ENCODE data around the gene SWI5. TPM values are rescaled to one million over a fixed set of nuclear protein-coding genes. Genes with fewer than 3 reads are reported as not detected.
A peak's percentile ranks its signal among the peaks of the same experiment; 100 is the strongest.

The SWI5 gene
- total and polyA plus RNA-seq, 9 of the 15 experiments (the other 6 are each of a cell fraction or from before 2014, with no cell fraction given) = 62.8 to 133 (median 95.9) TPM

- H3K36me3 ChIP-seq (ENCODE audit: control insufficient read depth, insufficient read depth, low read length) = no peaks in the 10 kb centered on the region
- ATAC-seq (no peak), DNase-seq (ENCODE audit: extremely low read depth in 1 of 4, low spot score in 3 of 4) (peak in 2 of 4 experiments; percentile 48 to 50), FAIRE-seq (no peak)
- H3K27me3 ChIP-seq (ENCODE audit: control insufficient read depth in 2 of 2, insufficient read depth in 2 of 2, low read length in 2 of 2) = no peaks in the 10 kb centered on the region
- intact Hi-C loops (cut with micrococcal nuclease) = no loop called here
- no peaks in the 10 kb centered on the region for H3K9me1 ChIP-seq (ENCODE audit: control insufficient read depth, insufficient read depth, low read length)
- H3K27ac ChIP-seq (ENCODE audit: extremely low read depth, low read depth, low read length) = no peak overlapping the region
- ChIA-PET POLR2A (interaction anchor here (0.6 to 1.4 kb wide), 3 partner anchors 10 to 57 kb away, joined by 3 read pairs; no protein-coding TSS in a partner anchor), CTCF (ENCODE audit: low intra/inter-chr PET ratio) (no interaction called here)
- H3K4me1 ChIP-seq (replicated peaks in 1 of 2; ENCODE audit: control insufficient read depth in 2 of 2, insufficient read depth in 2 of 2, low read length in 2 of 2) = peaks cover 23 to 46% of the 10 kb centered on the region in 2 experiments
- no peaks in the 10 kb centered on the region for H4K20me1 ChIP-seq (replicated peaks; ENCODE audit: control insufficient read depth, insufficient read depth, low read length)
- H2AFZ ChIP-seq (ENCODE audit: low read depth, low read length) = no peak overlapping the region
- H3K4me3 ChIP-seq = no peak overlapping the region
- BruUV-seq (replicated peaks) = no TSS peak
- H3K79me2 ChIP-seq (ENCODE audit: control insufficient read depth, insufficient read depth, low read length) = no peaks in the 10 kb centered on the region
- H3K9me3 ChIP-seq (replicated peaks; ENCODE audit: control insufficient read depth, insufficient read depth, low read depth, low read length) = no peaks in the 10 kb centered on the region
- H3K9ac ChIP-seq (ENCODE audit: insufficient read depth in 1 of 2, low read depth in 2 of 2, low read length in 2 of 2) = peak overlapping the region in 1 of 2 experiments; percentile 59; a peak in 2 of 4 replicates
- no peak overlapping the region for H3K4me2 ChIP-seq (ENCODE audit: insufficient read depth, low read length)
- whole genome bisulfite sequencing (ENCODE audit: insufficient coverage, low coverage, missing lambda C conversion rate) = 36% methylated on average over 13 of the region's 13 CpGs
- in situ Hi-C loops (cut with MboI) = loop anchor here (10.0 kb wide), 1 partner anchor 451 kb away; no protein-coding TSS in a partner anchor
- TF ChIP-seq MEF2A (IDR thresholded peaks at IDR 0.05; ENCODE audit: control insufficient read depth, low read depth, low read length) (no peak), TARDBP (IDR thresholded peaks at IDR 0.05) (no peak), NCOA1 (IDR thresholded peaks at IDR 0.05; ENCODE audit: low read depth) (no peak), E2F5 (CRISPR knock-in tag; IDR thresholded peaks at IDR 0.05) (no peak), PRPF4 (IDR thresholded peaks at IDR 0.05; ENCODE audit: insufficient read depth, low read depth, low read length, poor library complexity, severe bottlenecking) (no peak), TSC22D4 (tag; IDR thresholded peaks at IDR 0.05) (peak; percentile 74; the same call in 1 of the 2 replicates), SMAD3 (CRISPR knock-in tag; conservative IDR thresholded peaks at IDR 0.05) (no peak), TAF15 (IDR thresholded peaks at IDR 0.05; ENCODE audit: low read depth, low read length) (no peak), E4F1 (CRISPR knock-in tag; IDR thresholded peaks at IDR 0.05; ENCODE audit: borderline replicate concordance) (no peak), SNAPC5 (CRISPR knock-in tag; IDR thresholded peaks at IDR 0.05) (no peak), TFE3 (CRISPR knock-in tag; IDR thresholded peaks at IDR 0.05) (peak; percentile 27; the same call in 1 of the 2 replicates), BHLHE40 (IDR thresholded peaks at IDR 0.05; ENCODE audit: low read length) (peak; percentile 56), ZNF398 (CRISPR knock-in tag; IDR thresholded peaks at IDR 0.05) (no peak)
Measured at GRCh38 chr9:128243215-128244018, 32.7 kb upstream of the SWI5 start.
